A673 (cell line): ENCODE results near the gene CFAP107. TPM values are rescaled to one million over a fixed set of nuclear protein-coding genes. Genes with fewer than 3 reads are reported as not detected.

Source experiments
- BruUV-seq: library from RNA; stranded (reverse); fragments of 400-500 nt; replicated peaks from 2 replicates; lab custom pipeline; 2021; lab: Mats Ljungman, UMichigan
- CTCF ChIA-PET: fragments of 300-600 bp; sonication (Branson Sonifier 250); formaldehyde crosslinking; loops from one replicate; lab custom pipeline; 2022; ENCODE audit warnings: antibody characterized with exemption; lab: Charles Lee
- POLR2A ChIA-PET: fragments of 300-600 bp; sonication (Branson Sonifier 250); formaldehyde crosslinking; loops from one replicate; lab custom pipeline; 2022; ENCODE audit warnings: antibody characterized with exemption; ENCODE audit not compliant: low non-redundant PET; lab: Charles Lee
- DNase-seq: peaks from one replicate; pipeline ENCODE4 v3.0.0-alpha.2; 2015; ENCODE audit warnings: low spot score
- H3K27ac ChIP-seq: fragments of 200-600 bp; sonication (generic); 2 replicates; pipeline ENCODE4 v1.5.1; 2016; ENCODE audit warnings: mixed run types, low read depth, mild to moderate bottlenecking, mixed read lengths, antibody characterized with exemption, low read length; ENCODE audit not compliant: poor library complexity, severe bottlenecking
- H3K27me3 ChIP-seq: fragments of 200-600 bp; sonication (generic); replicated peaks from 2 replicates; pipeline ENCODE4 v1.6.1; 2017; ENCODE audit warnings: mixed run types, low read depth, mild to moderate bottlenecking, mixed read lengths, antibody characterized with exemption, low read length; ENCODE audit not compliant: insufficient read depth, poor library complexity
- H3K36me3 ChIP-seq: fragments of 200-600 bp; sonication (generic); 2 replicates; pipeline ENCODE4 v1.6.1; 2016; ENCODE audit warnings: mixed run types, mild to moderate bottlenecking, mixed read lengths, antibody characterized with exemption, low read length; ENCODE audit not compliant: insufficient read depth, poor library complexity, severe bottlenecking
- H3K4me1 ChIP-seq: fragments of 200-600 bp; sonication (generic); 2 replicates; pipeline ENCODE4 v1.6.1; 2017; ENCODE audit warnings: mixed run types, mild to moderate bottlenecking, mixed read lengths, antibody characterized with exemption, low read length; ENCODE audit not compliant: insufficient read depth, poor library complexity, severe bottlenecking
- H3K4me3 ChIP-seq: fragments of 200-600 bp; sonication (generic); 2 replicates; pipeline ENCODE4 v1.5.1; 2016; ENCODE audit warnings: low read depth, mixed run types, mild to moderate bottlenecking, mixed read lengths, low read length; ENCODE audit not compliant: poor library complexity, severe bottlenecking
- H3K9me3 ChIP-seq: fragments of 200-600 bp; sonication (generic); 2 replicates; pipeline ENCODE4 v1.6.1; 2016; ENCODE audit warnings: mixed run types, low read depth, mild to moderate bottlenecking, mixed read lengths, antibody characterized with exemption, low read length; ENCODE audit not compliant: poor library complexity, severe bottlenecking
- EZH2 ChIP-seq: fragments of 200-600 bp; sonication (generic); IDR thresholded peaks from 2 replicates; pipeline ENCODE4 v1.6.1; 2017; ENCODE audit warnings: borderline replicate concordance, low read depth, mild to moderate bottlenecking, mixed read lengths, antibody characterized with exemption, low read length; ENCODE audit not compliant: poor library complexity, severe bottlenecking
- intact Hi-C: fragments of 100-400 bp; cut with micrococcal nuclease; formaldehyde crosslinking; loops from one replicate; pipeline ENCODE4 v1.10.0; 2022; ENCODE audit not compliant: unreplicated experiment
- total RNA-seq: library from RNA; stranded (reverse); gene quantifications from 2 replicates; pipeline ENCODE4 v1.2.3, GENCODE V29; 2021
- TF ChIP-seq, protein P1 (sequence below): fragments of 300-800, 200-600 bp; sonication (generic); conservative IDR thresholded peaks from 2 replicates; pipeline ENCODE4 v1.5.1; 2017; ENCODE audit warnings: low read depth, mild to moderate bottlenecking, antibody characterized with exemption, low read length, moderate library complexity, mixed read lengths

Gene CFAP107
- total RNA-seq, 1 experiment from 2014 or later, result not detected

DNA sequence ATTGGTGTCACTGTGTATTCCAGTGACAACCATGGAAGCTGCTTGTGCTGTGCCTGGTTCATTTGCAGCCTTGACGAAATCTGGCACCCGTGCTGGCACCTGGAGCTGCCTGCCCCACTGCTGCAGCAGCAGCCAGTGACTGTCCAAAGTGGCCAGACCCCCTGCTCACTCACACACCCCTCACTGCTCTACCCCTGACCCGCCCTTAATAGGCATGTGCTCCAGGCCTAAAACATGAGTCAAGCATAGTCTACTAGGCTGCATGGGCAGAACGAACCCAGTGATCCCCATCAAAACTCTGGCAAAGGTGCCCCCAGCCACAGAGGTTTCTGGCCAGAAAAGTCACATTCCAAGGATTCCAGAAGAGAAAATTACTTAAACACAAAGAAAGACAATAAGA, 52.9 kb downstream of the CFAP107 start:
- BruUV-seq, result no TSS peak
- TF ChIP-seq, protein P1, sequence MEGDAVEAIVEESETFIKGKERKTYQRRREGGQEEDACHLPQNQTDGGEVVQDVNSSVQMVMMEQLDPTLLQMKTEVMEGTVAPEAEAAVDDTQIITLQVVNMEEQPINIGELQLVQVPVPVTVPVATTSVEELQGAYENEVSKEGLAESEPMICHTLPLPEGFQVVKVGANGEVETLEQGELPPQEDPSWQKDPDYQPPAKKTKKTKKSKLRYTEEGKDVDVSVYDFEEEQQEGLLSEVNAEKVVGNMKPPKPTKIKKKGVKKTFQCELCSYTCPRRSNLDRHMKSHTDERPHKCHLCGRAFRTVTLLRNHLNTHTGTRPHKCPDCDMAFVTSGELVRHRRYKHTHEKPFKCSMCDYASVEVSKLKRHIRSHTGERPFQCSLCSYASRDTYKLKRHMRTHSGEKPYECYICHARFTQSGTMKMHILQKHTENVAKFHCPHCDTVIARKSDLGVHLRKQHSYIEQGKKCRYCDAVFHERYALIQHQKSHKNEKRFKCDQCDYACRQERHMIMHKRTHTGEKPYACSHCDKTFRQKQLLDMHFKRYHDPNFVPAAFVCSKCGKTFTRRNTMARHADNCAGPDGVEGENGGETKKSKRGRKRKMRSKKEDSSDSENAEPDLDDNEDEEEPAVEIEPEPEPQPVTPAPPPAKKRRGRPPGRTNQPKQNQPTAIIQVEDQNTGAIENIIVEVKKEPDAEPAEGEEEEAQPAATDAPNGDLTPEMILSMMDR, result no peak
- no peak for TF ChIP-seq EZH2
- CTCF ChIA-PET, result no interaction called here
- no peak overlapping the region for H3K27ac ChIP-seq
- POLR2A ChIA-PET, result no interaction called here
- no peaks in the 10 kb centered on the region for H3K9me3 ChIP-seq
- no peaks in the 10 kb centered on the region for H3K4me1 ChIP-seq
- no peaks in the 10 kb centered on the region for H3K36me3 ChIP-seq
- H3K4me3 ChIP-seq, result no peak overlapping the region
- no peaks in the 10 kb centered on the region for H3K27me3 ChIP-seq
- intact Hi-C loops, result no loop called here
- no peak for DNase-seq

DNA sequence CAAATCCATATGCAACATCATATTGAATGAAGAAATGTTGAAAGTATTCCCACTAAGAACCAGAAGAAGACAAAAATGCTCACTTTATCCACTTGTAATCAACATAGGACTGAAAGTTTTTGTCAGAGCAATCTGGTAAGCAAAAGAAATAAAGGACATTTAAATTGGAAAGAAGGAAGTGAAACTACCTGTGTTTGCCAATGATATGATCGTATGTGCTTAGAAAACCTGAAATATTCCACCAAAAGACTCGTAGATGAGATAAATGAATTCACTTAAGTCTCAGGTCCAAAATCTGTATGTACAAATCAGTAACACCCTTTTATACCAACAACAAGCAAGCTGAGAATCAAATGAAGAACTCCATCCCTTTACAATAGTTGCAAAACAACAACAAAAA, 53.7 kb downstream of the CFAP107 start:
- intact Hi-C loops, result no loop called here
- ChIA-PET POLR2A (no interaction called here), CTCF (no interaction called here)
- no peaks in the 10 kb centered on the region for H3K4me1 ChIP-seq
- H3K27me3 ChIP-seq, result no peaks in the 10 kb centered on the region
- H3K9me3 ChIP-seq, result no peaks in the 10 kb centered on the region
- no peak for DNase-seq
- no peak overlapping the region for H3K27ac ChIP-seq
- no peak for TF ChIP-seq EZH2
- TF ChIP-seq, protein P1, result no peak
- H3K4me3 ChIP-seq, result no peak overlapping the region
- no peaks in the 10 kb centered on the region for H3K36me3 ChIP-seq
- no TSS peak for BruUV-seq

DNA sequence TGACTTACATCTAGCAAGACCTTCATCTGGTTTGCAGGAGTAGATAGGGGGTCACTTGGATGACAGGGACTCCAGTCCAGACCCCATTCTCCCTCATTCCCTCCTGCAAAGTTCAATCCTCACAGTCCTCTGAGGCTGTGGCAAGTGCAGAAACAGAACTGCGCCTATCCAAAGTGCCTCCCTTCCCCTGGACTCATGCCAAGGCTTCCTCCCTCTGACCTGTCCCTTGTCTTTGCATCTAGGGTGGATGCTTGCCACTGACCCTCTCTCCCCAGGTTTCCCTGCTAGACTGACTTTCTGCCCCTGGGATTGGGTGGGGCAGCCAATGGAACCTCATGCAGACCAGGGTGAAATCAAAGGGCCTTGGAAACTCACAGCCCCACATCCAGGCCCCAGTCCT, 63.9 kb downstream of the CFAP107 start:
- H3K4me3 ChIP-seq, result no peak overlapping the region
- intact Hi-C loops, result no loop called here
- BruUV-seq, result no TSS peak
- no peak for DNase-seq
- CTCF ChIA-PET, result no interaction called here
- H3K27me3 ChIP-seq, result no peaks in the 10 kb centered on the region
- H3K36me3 ChIP-seq, result no peaks in the 10 kb centered on the region
- H3K9me3 ChIP-seq, result no peaks in the 10 kb centered on the region
- POLR2A ChIA-PET, result no interaction called here
- no peaks in the 10 kb centered on the region for H3K4me1 ChIP-seq
- H3K27ac ChIP-seq, result no peak overlapping the region
- TF ChIP-seq, protein P1, result no peak
- TF ChIP-seq EZH2, result no peak
